Effector memory CD8-positive, alpha-beta T cell (primary cell): ENCODE data around the gene SLC4A1.
A peak's percentile ranks its signal among the peaks of the same experiment; 100 is the strongest.

ENCODE experiments used
- ATAC-seq: fragments of 150-1000 bp; cut with Tn5 transposase; replicated peaks from 2 replicates; pipeline ENCODE4 v1.10.0; 2021; ENCODE audit warnings: mild to moderate bottlenecking, moderate library complexity
- DNase-seq, 3 experiments: peaks; one replicate each; pipeline ENCODE4 v3.0.0; 2021
- H3K27ac Mint-ChIP-seq, 2 donors: one replicate each; pipeline ENCODE4 v1.8.0; 2022; ENCODE audit warnings: mild to moderate bottlenecking in 2 of 2, mixed read lengths in 2 of 2, moderate library complexity in 2 of 2
- H3K27me3 Mint-ChIP-seq, 2 donors: one replicate each; pipeline ENCODE4 v1.8.0; 2022; ENCODE audit warnings: mixed read lengths in 2 of 2
- H3K36me3 Mint-ChIP-seq: one replicate; pipeline ENCODE4 v1.8.0; 2022; ENCODE audit warnings: mild to moderate bottlenecking, moderate library complexity, mixed read lengths; ENCODE audit not compliant: insufficient read depth
- H3K4me1 Mint-ChIP-seq, 2 donors: one replicate each; pipeline ENCODE4 v1.8.0; 2022; ENCODE audit warnings: low read depth in 2 of 2, mixed read lengths in 2 of 2
- H3K4me3 Mint-ChIP-seq, 2 donors: one replicate each; pipeline ENCODE4 v1.8.0; 2022; ENCODE audit warnings: mild to moderate bottlenecking in 2 of 2, mixed read lengths in 2 of 2, moderate library complexity in 2 of 2
- H3K9me3 Mint-ChIP-seq, 2 donors: one replicate each; pipeline ENCODE4 v1.8.0; 2022; ENCODE audit warnings: mixed read lengths in 2 of 2

Gene SLC4A1

GRCh38 chr17:44279666-44280391, 11.9 kb upstream of the SLC4A1 start:
- DNase-seq = peak in 2 of 3 experiments; percentile 5 to 28
- ATAC-seq = peak; percentile 94
- Mint-ChIP-seq H3K4me3 (no peak overlapping the region), H3K9me3 (no peaks in the 10 kb centered on the region), H3K4me1 (peaks cover 10 to 13% of the 10 kb centered on the region in 2 donors), H3K36me3 (peaks cover 7% of the 10 kb centered on the region), H3K27me3 (peaks cover 0 to 13% of the 10 kb centered on the region in 2 donors), H3K27ac (peak overlapping the region in 1 of 2 donors; percentile 80)

DNA sequence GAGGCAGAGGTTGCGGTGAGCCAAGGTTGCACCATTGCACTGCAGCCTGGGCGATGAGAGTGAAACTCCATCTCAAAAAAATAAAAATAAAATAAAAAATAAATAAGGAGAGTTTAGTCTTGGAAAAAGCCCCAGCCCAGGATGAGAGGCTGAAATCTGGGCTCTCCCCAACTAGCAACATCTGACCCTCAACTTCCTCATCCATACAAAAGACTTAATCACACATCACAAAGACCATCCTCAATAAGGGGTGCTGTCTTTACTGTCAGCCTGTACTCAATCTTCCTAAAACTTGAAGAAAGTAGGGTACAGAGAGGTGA, 11.4 kb upstream of the SLC4A1 start:
- ATAC-seq (no peak), DNase-seq (no peak)
- Mint-ChIP-seq H3K27ac (peak overlapping the region in 1 of 2 donors; percentile 80), H3K36me3 (peaks cover 7% of the 10 kb centered on the region), H3K9me3 (no peaks in the 10 kb centered on the region), H3K4me1 (peaks cover 10 to 13% of the 10 kb centered on the region in 2 donors), H3K27me3 (peaks cover 0 to 9% of the 10 kb centered on the region in 2 donors), H3K4me3 (no peak overlapping the region)

- H3K9me3 Mint-ChIP-seq = no peaks in the 10 kb centered on the region
- H3K4me3 Mint-ChIP-seq = no peak overlapping the region
- no peak overlapping the region for H3K27ac Mint-ChIP-seq
- H3K27me3 Mint-ChIP-seq = peaks cover 0 to 11% of the 10 kb centered on the region in 2 donors
- no peak for DNase-seq
- peaks cover 7% of the 10 kb centered on the region for H3K36me3 Mint-ChIP-seq
- no peak for ATAC-seq
- peaks cover 10 to 13% of the 10 kb centered on the region in 2 donors for H3K4me1 Mint-ChIP-seq
Measured at GRCh38 chr17:44277976-44278375, 10.0 kb upstream of the SLC4A1 start.

DNA sequence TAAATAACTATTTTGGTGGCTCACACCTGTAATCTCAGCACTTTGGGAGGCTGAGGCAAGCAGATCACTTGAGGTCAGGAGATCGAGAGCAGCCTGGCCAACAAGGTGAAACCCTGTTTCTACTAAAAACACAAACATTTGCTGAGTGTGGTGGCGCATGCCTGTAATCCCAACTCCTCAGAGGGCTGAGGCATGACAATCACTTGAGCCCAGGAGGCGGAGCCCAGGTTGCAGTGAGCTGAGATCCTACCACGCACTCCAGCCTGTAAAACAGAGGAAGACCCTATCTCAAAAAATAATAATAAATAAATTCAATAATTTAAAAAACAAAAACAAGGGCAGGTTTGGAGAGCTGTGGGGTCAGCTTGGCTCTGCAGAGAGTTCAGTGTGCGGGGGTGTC, 5.7 kb upstream of the SLC4A1 start:
- no peak for DNase-seq
- Mint-ChIP-seq H3K27ac (no peak overlapping the region), H3K27me3 (peaks cover 10 to 26% of the 10 kb centered on the region in 2 donors), H3K36me3 (peaks cover 3% of the 10 kb centered on the region), H3K9me3 (no peaks in the 10 kb centered on the region), H3K4me3 (no peak overlapping the region), H3K4me1 (no peaks in the 10 kb centered on the region)
- ATAC-seq = no peak

- no peak overlapping the region for H3K4me3 Mint-ChIP-seq
- H3K4me1 Mint-ChIP-seq = no peaks in the 10 kb centered on the region
Measured at GRCh38 chr17:44272954-44273353, 5.0 kb upstream of the SLC4A1 start.

GRCh38 chr17:44272321-44272951, 4.5 kb upstream of the SLC4A1 start:
- peaks cover 6% of the 10 kb centered on the region for H3K36me3 Mint-ChIP-seq
- H3K4me3 Mint-ChIP-seq = no peak overlapping the region
- no peaks in the 10 kb centered on the region for H3K9me3 Mint-ChIP-seq
- DNase-seq (no peak), ATAC-seq (no peak)
- H3K4me1 Mint-ChIP-seq = no peaks in the 10 kb centered on the region
- H3K27ac Mint-ChIP-seq = no peak overlapping the region
- H3K27me3 Mint-ChIP-seq = peaks cover 10 to 26% of the 10 kb centered on the region in 2 donors

More at GRCh38 chr17:44272954-44273353, 5.0 kb upstream of the SLC4A1 start:
- no peak for DNase-seq
- Mint-ChIP-seq H3K27ac (no peak overlapping the region), H3K36me3 (peaks cover 3% of the 10 kb centered on the region), H3K27me3 (peaks cover 10 to 26% of the 10 kb centered on the region in 2 donors), H3K9me3 (no peaks in the 10 kb centered on the region)
- no peak for ATAC-seq

GRCh38 chr17:44269535-44270240, 1.8 kb upstream of the SLC4A1 start:
- ATAC-seq (no peak), DNase-seq (no peak)
- Mint-ChIP-seq H3K27me3 (peaks cover 10 to 18% of the 10 kb centered on the region in 2 donors), H3K9me3 (no peaks in the 10 kb centered on the region), H3K4me1 (no peaks in the 10 kb centered on the region), H3K36me3 (peaks cover 6% of the 10 kb centered on the region), H3K4me3 (no peak overlapping the region), H3K27ac (no peak overlapping the region)

DNA sequence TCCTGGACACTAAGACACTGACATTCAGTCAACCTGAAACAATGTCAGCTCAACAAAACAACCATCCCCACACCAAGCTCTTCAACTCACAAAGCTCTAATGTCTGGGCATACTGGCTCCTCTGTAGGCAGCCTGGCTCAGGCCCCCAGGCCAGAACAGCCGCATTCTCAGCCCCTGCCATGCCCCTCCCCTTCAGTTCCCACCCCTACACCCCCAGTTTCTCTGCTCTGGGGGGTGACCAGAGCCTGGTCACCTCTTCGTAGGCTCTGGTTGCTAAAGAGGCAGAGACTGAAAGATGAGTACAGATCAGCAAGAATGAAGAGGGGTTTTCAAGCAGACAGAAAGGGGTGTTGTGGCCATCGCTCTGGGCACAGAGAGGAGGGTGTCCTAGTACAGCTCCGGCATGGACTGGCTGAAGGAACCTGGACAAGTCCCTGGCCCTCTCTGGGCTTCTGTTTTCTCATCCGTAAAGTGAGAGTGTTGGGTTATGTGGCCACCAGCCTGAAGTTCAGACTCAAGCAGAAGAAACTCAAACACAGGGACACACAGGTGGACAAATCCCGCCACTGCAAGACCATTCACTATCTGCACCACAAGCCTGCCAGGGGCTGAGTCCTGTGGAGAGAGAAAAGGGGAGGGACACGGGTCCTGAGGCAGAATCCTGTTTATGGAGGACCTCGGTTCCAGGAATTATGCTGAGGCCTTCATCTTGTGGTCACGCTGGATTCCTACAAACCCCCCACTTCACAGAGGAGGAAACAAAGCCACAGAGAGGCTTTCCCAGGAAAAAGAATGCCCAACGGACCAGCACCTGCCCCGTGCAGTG, 987 bp upstream of the SLC4A1 start:
- Mint-ChIP-seq H3K27ac (peak overlapping the region in 1 of 2 donors; percentile 10), H3K4me3 (no peak overlapping the region), H3K27me3 (peaks cover 10 to 18% of the 10 kb centered on the region in 2 donors), H3K9me3 (no peaks in the 10 kb centered on the region), H3K4me1 (no peaks in the 10 kb centered on the region), H3K36me3 (peaks cover 6% of the 10 kb centered on the region)
- ATAC-seq (no peak), DNase-seq (no peak)

DNA sequence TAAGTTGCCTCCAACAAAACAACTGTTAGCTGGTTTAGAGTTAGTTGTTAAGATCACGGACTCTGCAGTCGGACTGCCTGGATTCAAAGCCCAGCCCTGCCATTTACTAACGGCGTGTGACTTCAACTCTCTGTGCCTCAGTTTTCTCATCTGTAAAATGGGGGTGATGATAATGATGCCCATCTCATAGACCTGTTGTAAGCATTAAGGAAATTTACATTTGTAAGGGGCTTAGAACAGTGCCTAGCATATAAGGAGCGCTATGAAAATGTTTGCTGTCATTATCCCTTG, 825 bp downstream of the SLC4A1 start:
- Mint-ChIP-seq H3K27ac (no peak overlapping the region), H3K27me3 (peaks cover 4 to 7% of the 10 kb centered on the region in 2 donors), H3K4me1 (no peaks in the 10 kb centered on the region), H3K4me3 (no peak overlapping the region), H3K9me3 (no peaks in the 10 kb centered on the region), H3K36me3 (peaks cover 6% of the 10 kb centered on the region)
- no peak for DNase-seq
- ATAC-seq = no peak

DNA sequence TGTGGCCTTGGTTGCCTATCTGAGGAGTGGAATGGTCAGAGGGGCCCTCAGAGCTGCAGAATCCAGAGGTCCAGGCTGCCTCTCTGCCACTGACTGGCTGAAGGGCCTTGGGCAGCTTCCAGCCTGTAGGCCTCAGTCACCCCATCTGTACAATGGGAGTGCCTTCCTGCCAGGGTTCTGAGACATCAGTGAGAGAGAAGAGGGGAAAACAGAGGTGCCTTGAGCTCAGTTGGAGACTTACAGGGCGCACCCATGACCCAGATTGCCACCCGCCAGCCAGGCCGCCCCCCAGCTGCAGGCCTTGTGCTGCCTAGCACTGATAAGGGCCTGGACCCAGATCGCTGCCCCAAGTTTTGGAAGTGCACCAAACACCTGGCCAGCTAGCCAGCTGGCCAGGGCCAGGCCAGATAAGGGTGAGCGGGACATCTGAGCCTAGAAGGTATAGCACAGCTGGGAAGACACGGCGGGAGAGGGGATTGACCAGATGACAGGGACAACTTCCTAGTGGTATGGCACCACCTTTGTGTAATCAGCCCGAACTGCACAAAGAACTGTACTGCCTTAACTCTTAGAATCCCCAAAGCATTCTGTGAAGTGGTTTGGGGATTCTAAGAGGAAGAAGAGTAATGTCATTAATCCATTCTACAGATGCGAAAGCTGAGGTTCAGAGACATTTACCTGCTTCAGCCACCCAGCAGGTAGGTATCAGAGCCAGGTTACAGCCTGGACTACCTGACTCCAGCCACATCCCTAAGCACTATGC, 1.4 kb downstream of the SLC4A1 start:
- DNase-seq = no peak
- H3K4me3 Mint-ChIP-seq = no peak overlapping the region
- no peaks in the 10 kb centered on the region for H3K9me3 Mint-ChIP-seq
- peaks cover 6% of the 10 kb centered on the region for H3K36me3 Mint-ChIP-seq
- no peak overlapping the region for H3K27ac Mint-ChIP-seq
- no peak for ATAC-seq
- no peaks in the 10 kb centered on the region for H3K4me1 Mint-ChIP-seq
- H3K27me3 Mint-ChIP-seq = peaks cover 0 to 1% of the 10 kb centered on the region in 2 donors

DNA sequence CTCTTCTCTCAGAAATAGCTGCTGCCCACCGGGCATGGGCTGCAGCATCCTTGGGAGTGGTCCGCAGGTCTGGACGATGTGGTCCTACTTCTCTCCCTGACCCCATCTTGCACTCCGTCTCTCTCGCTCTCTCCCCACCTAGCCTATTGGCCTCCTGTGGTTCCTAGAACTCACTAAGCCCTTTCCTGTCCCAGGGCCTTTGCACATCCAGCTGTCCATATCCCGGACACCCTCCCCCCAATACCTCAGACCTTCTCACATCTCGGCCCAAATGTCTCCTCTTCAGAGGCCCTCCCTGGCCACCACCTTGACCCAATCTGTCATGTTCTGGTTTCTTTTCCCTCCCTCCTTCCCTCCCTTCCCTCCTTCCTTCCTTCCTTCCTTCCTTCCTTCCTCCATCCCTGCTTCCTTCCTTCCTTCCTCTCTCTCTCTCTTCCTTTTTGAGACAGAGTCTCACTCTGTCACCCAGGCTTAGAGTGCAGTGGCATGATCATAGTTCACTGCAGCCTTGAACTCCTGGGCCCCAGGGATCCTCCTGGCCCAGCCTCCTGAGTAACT, 4.5 kb downstream of the SLC4A1 start:
- no peak overlapping the region for H3K27ac Mint-ChIP-seq
- H3K9me3 Mint-ChIP-seq = no peaks in the 10 kb centered on the region
- no peak overlapping the region for H3K4me3 Mint-ChIP-seq

DNA sequence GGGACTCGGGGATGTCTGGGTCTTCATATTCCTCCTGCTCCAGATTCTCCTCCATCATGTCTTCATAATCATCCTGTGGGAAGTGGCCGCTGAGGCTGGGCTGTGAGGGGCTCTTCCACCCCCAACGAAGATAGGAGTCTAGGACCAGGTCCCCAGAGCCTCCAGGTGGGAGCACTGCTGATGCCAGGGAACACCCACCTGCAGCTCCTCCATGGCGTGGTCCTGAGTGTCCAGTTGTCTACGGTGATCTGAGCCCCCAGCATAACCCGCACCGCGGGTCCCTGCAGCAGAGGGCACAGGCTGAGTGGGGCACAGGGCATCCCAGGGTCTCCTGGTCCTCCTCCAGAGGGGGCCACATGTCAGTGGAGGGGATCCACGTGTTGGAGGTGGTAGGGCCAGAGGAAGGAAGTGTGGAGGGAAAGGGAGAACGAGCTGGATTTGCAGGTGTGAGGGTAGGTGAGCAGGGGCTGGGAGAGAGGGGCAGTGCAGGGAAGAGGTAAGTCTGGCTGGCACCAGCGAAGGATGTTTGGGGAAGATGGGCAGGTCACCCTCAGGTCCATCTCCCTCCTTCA, 5.2 kb downstream of the SLC4A1 start:
- no peak overlapping the region for H3K27ac Mint-ChIP-seq
- ATAC-seq (no peak), DNase-seq (no peak)
- H3K9me3 Mint-ChIP-seq = no peaks in the 10 kb centered on the region
- no peaks in the 10 kb centered on the region for H3K4me1 Mint-ChIP-seq
- no peak overlapping the region for H3K4me3 Mint-ChIP-seq
- H3K36me3 Mint-ChIP-seq = peaks cover 4% of the 10 kb centered on the region
- H3K27me3 Mint-ChIP-seq = no peaks in the 10 kb centered on the region

More for the DNA sequence above, 4.5 kb downstream of the SLC4A1 start:
- Mint-ChIP-seq H3K4me1 (no peaks in the 10 kb centered on the region), H3K27me3 (no peaks in the 10 kb centered on the region), H3K36me3 (peaks cover 5% of the 10 kb centered on the region)
- DNase-seq = no peak
- ATAC-seq = no peak
